Activated CD4-positive, alpha-beta memory T cell treated with anti-CD3 and anti-CD28 coated beads for 36 hours (primary cell): ENCODE results near the gene LCE5A. TPM values are rescaled to one million over a fixed set of nuclear protein-coding genes. Genes with fewer than 3 reads are reported as not detected.
"Not testable (repeated sequence)": the region's sequence is repeated elsewhere in the genome, so short reads cannot be mapped to it uniquely, and the experiment has no call there.

Experiments used
- CTCF ChIA-PET: fragments of 350-600 bp; sonication (Branson Sonifier 250); formaldehyde crosslinking; loops from one replicate; lab custom pipeline; 2021; ENCODE audit warnings: antibody characterized with exemption, inconsistent platforms; lab: Charles Lee
- POLR2A ChIA-PET: fragments of 350-600 bp; sonication (Branson Sonifier 250); formaldehyde crosslinking; loops from one replicate; lab custom pipeline; 2021; ENCODE audit warnings: antibody characterized with exemption; lab: Charles Lee
- DNase-seq: peaks from one replicate; pipeline ENCODE4 v3.0.0-alpha.2; 2020
- H3K27ac Mint-ChIP-seq: one replicate; pipeline ENCODE4 v1.8.0; 2021; ENCODE audit warnings: mixed read lengths
- H3K27me3 Mint-ChIP-seq: one replicate; pipeline ENCODE4 v1.8.0; 2021; ENCODE audit warnings: mixed read lengths
- H3K36me3 Mint-ChIP-seq: one replicate; pipeline ENCODE4 v1.8.0; 2021; ENCODE audit warnings: mixed read lengths
- H3K4me1 Mint-ChIP-seq: one replicate; pipeline ENCODE4 v1.8.0; 2021; ENCODE audit warnings: low read depth, mixed read lengths
- H3K4me3 Mint-ChIP-seq: one replicate; pipeline ENCODE4 v1.8.0; 2021; ENCODE audit warnings: mild to moderate bottlenecking, mixed read lengths
- H3K9me3 Mint-ChIP-seq: one replicate; pipeline ENCODE4 v1.8.0; 2021; ENCODE audit warnings: mixed read lengths
- intact Hi-C: fragments of 100-400 bp; cut with micrococcal nuclease; formaldehyde crosslinking; loops from one replicate; pipeline ENCODE4 v1.15.1; 2023
- total RNA-seq, 2 experiments: library from RNA; stranded (reverse); gene quantifications; one replicate each; pipeline ENCODE4 v1.2.3, GENCODE V29; 2021

LCE5A gene
- total RNA-seq, 2 experiments from 2014 or later, result not detected

DNA sequence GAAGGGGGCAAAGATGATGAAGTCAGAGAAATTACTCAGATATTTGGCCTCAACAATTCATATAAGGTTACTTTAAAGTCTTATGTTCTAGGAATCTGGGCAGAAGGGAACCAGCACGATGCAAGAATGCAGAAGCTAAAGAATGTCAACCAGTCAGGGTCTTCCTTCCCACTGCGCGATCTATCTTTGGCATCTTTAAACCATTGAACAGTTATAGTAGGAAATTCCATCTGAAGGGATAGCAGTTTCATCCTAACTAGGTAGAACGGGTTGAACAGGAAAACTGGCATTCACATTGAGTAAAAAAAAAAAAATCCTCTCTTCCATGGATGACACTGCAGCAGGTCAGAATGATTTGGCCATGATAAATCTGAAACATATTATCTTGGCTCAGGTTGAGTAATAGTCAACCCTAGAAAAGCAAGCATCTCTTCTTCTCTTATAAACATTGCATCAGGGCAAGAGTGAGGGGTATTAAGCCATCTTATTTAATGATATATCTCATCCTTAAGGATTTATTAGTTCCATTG lies 10.0 kb downstream of the LCE5A start:
- Mint-ChIP-seq H3K4me1 (no peaks in the 10 kb centered on the region), H3K4me3 (no peak overlapping the region), H3K9me3 (no peaks in the 10 kb centered on the region), H3K27ac (no peak overlapping the region), H3K27me3 (peaks cover 22% of the 10 kb centered on the region), H3K36me3 (no peaks in the 10 kb centered on the region)
- intact Hi-C loops, result no loop called here
- ChIA-PET POLR2A (no interaction called here), CTCF (no interaction called here)
- DNase-seq, result no peak

DNA sequence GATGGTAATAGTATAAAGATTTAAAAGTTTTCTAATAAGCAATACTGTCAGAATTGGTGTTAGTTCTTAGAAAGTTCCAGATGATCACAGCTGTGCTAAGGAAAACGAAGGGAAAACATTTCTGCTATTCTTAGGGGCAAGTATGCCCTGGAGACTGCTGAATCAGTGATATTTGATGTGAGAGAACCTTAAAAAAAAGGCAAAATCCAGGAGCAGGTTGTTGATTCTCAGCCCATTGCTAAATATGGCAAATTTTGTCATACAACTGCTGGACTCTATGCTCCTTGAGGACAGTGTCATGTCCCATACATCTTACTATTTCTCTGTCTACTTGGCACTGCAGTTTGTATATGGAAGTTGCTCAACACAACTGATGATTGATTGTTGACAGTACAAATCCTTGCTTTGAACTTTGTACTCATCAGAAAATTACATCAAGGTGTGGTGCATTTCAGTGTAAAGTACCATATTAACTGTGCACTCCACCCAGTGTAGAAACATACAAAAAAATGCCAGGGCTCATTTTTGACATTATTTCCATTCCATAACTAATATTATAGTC lies 14.6 kb downstream of the LCE5A start:
- H3K27ac Mint-ChIP-seq, result no peak overlapping the region
- peaks cover 23% of the 10 kb centered on the region for H3K27me3 Mint-ChIP-seq
- intact Hi-C loops, result no loop called here
- H3K4me1 Mint-ChIP-seq, result no peaks in the 10 kb centered on the region
- DNase-seq, result no peak
- CTCF ChIA-PET, result no interaction called here
- no peak overlapping the region for H3K4me3 Mint-ChIP-seq
- no peaks in the 10 kb centered on the region for H3K9me3 Mint-ChIP-seq
- H3K36me3 Mint-ChIP-seq, result no peaks in the 10 kb centered on the region
- POLR2A ChIA-PET, result no interaction called here

DNA sequence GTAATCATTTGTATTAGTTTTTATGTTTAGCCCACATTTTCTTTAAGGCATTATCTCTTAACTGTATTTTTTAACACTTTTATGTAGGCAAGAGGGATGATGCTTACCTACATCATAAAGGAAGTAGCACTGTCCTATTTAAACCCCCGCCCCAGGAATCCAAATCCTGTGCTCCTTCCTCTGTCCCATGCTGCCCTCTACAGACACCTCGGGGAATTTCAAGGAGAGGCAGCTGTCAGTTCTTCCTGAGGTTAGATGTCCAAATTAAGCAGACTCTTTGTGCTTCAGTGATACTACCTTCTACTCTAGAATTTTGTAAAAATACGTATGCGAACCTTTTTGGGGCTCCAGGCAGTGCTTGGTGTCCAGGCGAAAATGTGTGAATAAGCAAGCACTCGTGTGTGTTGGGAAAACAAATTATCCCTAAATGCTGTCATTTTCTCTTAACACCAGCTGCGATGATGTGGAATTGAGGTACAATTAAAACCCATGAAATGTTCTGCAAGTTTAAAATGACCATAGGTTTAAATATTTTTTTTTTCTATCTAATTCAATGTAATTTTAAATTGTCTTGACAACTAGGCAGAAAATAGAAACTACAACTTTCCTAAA lies 22.8 kb downstream of the LCE5A start:
- Mint-ChIP-seq H3K4me1 (no peaks in the 10 kb centered on the region), H3K27ac (no peak overlapping the region), H3K9me3 (no peaks in the 10 kb centered on the region), H3K4me3 (no peak overlapping the region), H3K36me3 (no peaks in the 10 kb centered on the region), H3K27me3 (peaks cover 27% of the 10 kb centered on the region)
- peak; percentile 57 for DNase-seq
- POLR2A ChIA-PET, result no interaction called here
- CTCF ChIA-PET, result interaction anchor here (0.8 to 1.4 kb wide), 10 partner anchors 18 to 353 kb away, joined by 3 to 5 read pairs (median 3); partner anchors contain the start of gene LCE3A
- intact Hi-C loops, result loop anchor here (10.0 kb wide), 1 partner anchor 79 kb away; no protein-coding TSS in a partner anchor

DNA sequence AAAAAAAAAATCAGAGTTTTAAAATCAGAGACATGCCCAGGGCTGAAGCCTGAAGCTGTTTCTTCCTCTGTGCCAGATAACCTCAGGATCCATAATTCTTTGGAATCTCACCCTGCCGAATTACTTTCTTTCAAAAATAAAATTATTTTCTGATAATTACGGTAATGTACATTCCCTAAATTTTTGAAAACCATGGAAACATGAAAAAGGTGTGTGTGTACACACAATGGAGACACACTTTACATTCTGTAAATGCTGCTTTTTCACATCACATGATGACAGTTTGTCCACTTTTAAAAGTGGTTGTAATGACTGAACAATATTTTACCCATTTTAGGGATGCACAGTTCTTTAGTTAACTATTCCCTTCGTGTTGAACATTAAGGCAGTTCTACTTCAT lies 25.2 kb downstream of the LCE5A start:
- ChIA-PET POLR2A (no interaction called here), CTCF (no interaction called here)
- H3K4me1 Mint-ChIP-seq, result no peaks in the 10 kb centered on the region
- H3K9me3 Mint-ChIP-seq, result no peaks in the 10 kb centered on the region
- intact Hi-C loops, result loop anchor here (10.0 kb wide), 1 partner anchor 81 kb away; no protein-coding TSS in a partner anchor
- no peaks in the 10 kb centered on the region for H3K36me3 Mint-ChIP-seq
- H3K4me3 Mint-ChIP-seq, result no peak overlapping the region
- H3K27me3 Mint-ChIP-seq, result peaks cover 23% of the 10 kb centered on the region
- DNase-seq, result no peak
- H3K27ac Mint-ChIP-seq, result no peak overlapping the region

DNA sequence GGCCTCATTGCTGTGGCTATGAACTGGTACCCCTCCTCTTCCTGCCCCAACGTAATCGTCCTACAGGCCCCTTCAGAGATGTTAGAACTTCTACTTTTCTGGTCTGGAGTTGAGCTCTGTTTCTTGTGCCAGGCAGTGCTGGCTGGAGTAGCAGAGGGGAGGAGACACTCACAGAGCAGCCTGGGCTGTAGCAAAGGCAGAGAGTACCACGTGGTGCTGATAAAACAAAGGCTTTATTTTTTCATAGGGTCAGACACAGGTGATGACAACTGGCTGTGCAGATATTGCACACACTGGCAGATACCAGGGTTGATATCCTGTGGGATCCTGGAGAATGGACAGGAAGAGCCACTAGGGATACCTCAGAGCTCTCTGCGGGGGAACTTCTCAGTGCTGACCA lies 26.9 kb downstream of the LCE5A start:
- ChIA-PET CTCF (no interaction called here), POLR2A (no interaction called here)
- H3K27me3 Mint-ChIP-seq, result peaks cover 22% of the 10 kb centered on the region
- intact Hi-C loops, result loop anchor here (10.0 kb wide), 1 partner anchor 83 kb away; no protein-coding TSS in a partner anchor
- H3K4me1 Mint-ChIP-seq, result no peaks in the 10 kb centered on the region
- H3K4me3 Mint-ChIP-seq, result no peak overlapping the region
- no peak overlapping the region for H3K27ac Mint-ChIP-seq
- no peak for DNase-seq
- H3K9me3 Mint-ChIP-seq, result no peaks in the 10 kb centered on the region
- no peaks in the 10 kb centered on the region for H3K36me3 Mint-ChIP-seq

DNA sequence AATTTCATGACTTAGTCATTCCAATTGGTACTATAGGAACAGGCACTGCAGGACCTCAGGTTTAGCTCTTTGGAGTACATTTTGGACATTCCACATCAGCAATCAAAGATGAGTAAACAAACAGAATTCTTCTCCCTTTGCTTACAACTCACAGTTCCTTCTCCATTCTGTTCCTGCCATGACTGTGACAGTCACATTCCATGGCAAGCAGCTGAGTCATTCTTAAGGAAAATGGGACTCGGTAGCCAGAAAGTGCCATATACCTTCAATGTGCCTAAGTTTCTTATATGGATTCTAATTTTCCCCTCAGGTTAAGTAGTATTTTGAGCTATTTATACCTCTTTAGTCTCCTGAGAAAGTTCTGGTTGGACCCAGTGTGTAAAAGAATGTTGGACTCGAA lies 29.3 kb downstream of the LCE5A start:
- Mint-ChIP-seq H3K27ac (no peak overlapping the region), H3K27me3 (peaks cover 13% of the 10 kb centered on the region), H3K4me1 (no peaks in the 10 kb centered on the region), H3K36me3 (no peaks in the 10 kb centered on the region), H3K4me3 (no peak overlapping the region), H3K9me3 (no peaks in the 10 kb centered on the region)
- intact Hi-C loops, result loop anchor here (10.0 kb wide), 1 partner anchor 85 kb away; no protein-coding TSS in a partner anchor
- POLR2A ChIA-PET, result no interaction called here
- CTCF ChIA-PET, result no interaction called here
- DNase-seq, result no peak

DNA sequence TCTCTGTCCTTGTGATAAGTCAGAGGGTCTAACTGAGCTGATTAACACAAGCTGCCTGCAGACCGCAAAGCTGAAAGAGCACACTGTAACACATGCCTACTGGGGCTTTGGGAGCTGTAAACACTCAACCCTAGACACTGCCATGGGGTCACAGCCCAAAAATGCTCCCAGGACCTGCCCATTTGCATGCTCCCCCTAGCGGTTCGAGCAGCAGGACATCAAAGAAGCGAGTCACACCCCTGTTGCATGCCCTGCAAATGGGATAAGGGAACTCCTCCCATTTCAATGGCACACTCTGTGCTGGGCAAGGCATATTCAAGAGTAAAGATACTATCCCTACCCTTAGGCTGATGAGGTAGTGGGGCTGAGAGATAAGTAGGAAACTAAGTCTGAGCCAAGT lies 33.2 kb downstream of the LCE5A start:
- H3K27me3 Mint-ChIP-seq, result peaks cover 7% of the 10 kb centered on the region
- CTCF ChIA-PET, result no interaction called here
- H3K4me3 Mint-ChIP-seq, result no peak overlapping the region
- peaks cover 2% of the 10 kb centered on the region for H3K9me3 Mint-ChIP-seq
- no peak overlapping the region for H3K27ac Mint-ChIP-seq
- POLR2A ChIA-PET, result no interaction called here
- DNase-seq, result no peak
- H3K36me3 Mint-ChIP-seq, result no peaks in the 10 kb centered on the region
- intact Hi-C loops, result no loop called here
- H3K4me1 Mint-ChIP-seq, result no peaks in the 10 kb centered on the region

DNA sequence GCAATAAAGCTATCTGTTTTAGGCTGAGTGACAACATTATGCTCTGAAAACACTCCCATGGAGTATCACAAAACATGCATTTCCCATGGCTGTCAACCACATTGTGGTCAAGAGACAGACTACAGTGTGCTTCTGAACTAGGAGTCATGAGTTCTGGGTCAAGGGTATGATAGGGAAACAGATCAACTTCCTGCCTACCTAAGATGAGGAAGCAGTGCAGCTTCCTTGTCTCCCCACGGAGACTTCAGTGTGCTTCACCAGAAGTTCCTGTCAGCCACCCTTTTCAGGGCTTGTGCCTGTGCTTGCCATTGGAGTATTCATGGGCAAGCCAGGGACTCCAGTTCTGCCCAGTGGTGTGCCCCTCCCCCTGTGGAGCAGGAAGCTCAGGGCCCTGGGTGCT lies 36.1 kb downstream of the LCE5A start:
- H3K36me3 Mint-ChIP-seq, result no peaks in the 10 kb centered on the region
- no peaks in the 10 kb centered on the region for H3K4me1 Mint-ChIP-seq
- peaks cover 2% of the 10 kb centered on the region for H3K9me3 Mint-ChIP-seq
- POLR2A ChIA-PET, result no interaction called here
- H3K4me3 Mint-ChIP-seq, result no peak overlapping the region
- intact Hi-C loops, result no loop called here
- no peak overlapping the region for H3K27ac Mint-ChIP-seq
- no peak for DNase-seq
- peaks cover 6% of the 10 kb centered on the region for H3K27me3 Mint-ChIP-seq
- CTCF ChIA-PET, result no interaction called here

DNA sequence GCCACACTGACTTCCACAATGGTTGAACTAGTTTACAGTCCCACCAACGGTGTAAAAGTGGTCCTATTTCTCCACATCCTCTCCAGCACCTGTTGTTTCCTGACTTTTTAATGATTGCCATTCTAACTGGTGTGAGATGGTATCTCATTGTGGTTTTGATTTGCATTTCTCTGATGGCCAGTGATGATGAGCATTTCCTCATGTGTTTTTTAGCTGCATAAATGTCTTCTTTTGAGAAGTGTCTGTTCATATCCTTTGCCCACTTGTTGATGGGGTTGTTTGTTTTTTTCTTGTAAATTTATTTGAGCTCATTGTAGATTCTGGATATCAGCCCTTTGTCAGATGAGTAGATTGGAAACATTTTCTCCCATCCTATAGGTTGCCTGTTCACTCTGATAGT lies 37.8 kb downstream of the LCE5A start:
- H3K9me3 Mint-ChIP-seq, H3K4me1 Mint-ChIP-seq, H3K36me3 Mint-ChIP-seq, H3K4me3 Mint-ChIP-seq, POLR2A ChIA-PET, intact Hi-C loops, CTCF ChIA-PET, H3K27ac Mint-ChIP-seq, DNase-seq: not testable (repeated sequence)
- H3K27me3 Mint-ChIP-seq, result peaks cover 11% of the 10 kb centered on the region

Other genes with a start within 250 kb of the LCE5A start
- gene FLG, start 185.6 kb upstream of the LCE5A start, total RNA-seq, result not detected
- not detected for gene FLG2, start 150.8 kb upstream of the LCE5A start, total RNA-seq
- not detected for gene CRNN, start 96.5 kb upstream of the LCE5A start, total RNA-seq
- not detected for gene CRCT1, start 3.7 kb downstream of the LCE5A start, total RNA-seq
- not detected for gene LCE3E, start 56.0 kb downstream of the LCE5A start, total RNA-seq
- gene LCE3D, start 69.7 kb downstream of the LCE5A start, total RNA-seq, result not detected
- not detected for gene LCE3C, start 89.4 kb downstream of the LCE5A start, total RNA-seq
- gene LCE3B, start 103.0 kb downstream of the LCE5A start, total RNA-seq, result not detected
- not detected for gene LCE3A, start 112.3 kb downstream of the LCE5A start, total RNA-seq
- not detected for gene LCE2D, start 152.6 kb downstream of the LCE5A start, total RNA-seq
- gene LCE2C, start 164.5 kb downstream of the LCE5A start, total RNA-seq, result not detected
- gene LCE2B, start 175.3 kb downstream of the LCE5A start, total RNA-seq, result not detected
- not detected for gene LCE2A, start 187.5 kb downstream of the LCE5A start, total RNA-seq
- gene LCE4A, start 197.4 kb downstream of the LCE5A start, total RNA-seq, result not detected
- not detected for gene KPRP, start 247.2 kb downstream of the LCE5A start, total RNA-seq